GM18517 (cell line): ENCODE results near the gene MYL12A.

Experiments used
- ATAC-seq: cut with Tn5 transposase; IDR thresholded peaks from one replicate; pipeline ENCODE4 v1.9.1; 2021; ENCODE audit warnings: mild to moderate bottlenecking, moderate library complexity; ENCODE audit not compliant: unreplicated experiment

The MYL12A gene

GRCh38 chr18:3224223-3224622, 23.4 kb upstream of the MYL12A start:
- no peak for ATAC-seq

GRCh38 chr18:3225588-3225987, 22.0 kb upstream of the MYL12A start:
- ATAC-seq, result no peak

GRCh38 chr18:3226048-3226447, 21.6 kb upstream of the MYL12A start:
- no peak for ATAC-seq

- no peak for ATAC-seq
Measured at GRCh38 chr18:3230401-3231334, 16.9 kb upstream of the MYL12A start.

- no peak for ATAC-seq
Measured at GRCh38 chr18:3233004-3233403, 14.6 kb upstream of the MYL12A start.

- no peak for ATAC-seq
Measured at GRCh38 chr18:3233433-3234168, 14.0 kb upstream of the MYL12A start.

GRCh38 chr18:3234457-3234856, 13.1 kb upstream of the MYL12A start:
- no peak for ATAC-seq

- ATAC-seq, result no peak
Measured at GRCh38 chr18:3235846-3236245, 11.8 kb upstream of the MYL12A start.

- ATAC-seq, result no peak
Measured at GRCh38 chr18:3236470-3236869, 11.1 kb upstream of the MYL12A start.

GRCh38 chr18:3238742-3239141, 8.9 kb upstream of the MYL12A start:
- no peak for ATAC-seq

- ATAC-seq, result no peak
Measured at GRCh38 chr18:3245185-3245564, 2.4 kb upstream of the MYL12A start.

GRCh38 chr18:3245853-3246634, 1.6 kb upstream of the MYL12A start:
- peak; percentile 48 for ATAC-seq

- no peak for ATAC-seq
Measured at GRCh38 chr18:3246635-3247239, 864 bp upstream of the MYL12A start.

GRCh38 chr18:3248062-3248657, 559 bp downstream of the MYL12A start:
- no peak for ATAC-seq

GRCh38 chr18:3248658-3249359, 1.2 kb downstream of the MYL12A start:
- peak; percentile 22 for ATAC-seq

- no peak for ATAC-seq
Measured at GRCh38 chr18:3250237-3251107, 2.9 kb downstream of the MYL12A start.

- no peak for ATAC-seq
Measured at GRCh38 chr18:3251249-3251962, 3.8 kb downstream of the MYL12A start.

GRCh38 chr18:3251963-3252277, 4.3 kb downstream of the MYL12A start:
- ATAC-seq, result no peak
